Activated T-helper 2 cell treated with anti-CD3 and anti-CD28 coated beads, Interferon-gamma antibody, Interleukin-2, Interleukin-4, amounts not matched to agents 10 μg/mL and 5 μg/mL and 100 μg/mL, durations not matched to agents 14 hours and 24 hours and 36 hours (primary cell): ENCODE results near the gene PABPC5. TPM values are rescaled to one million over a fixed set of nuclear protein-coding genes. Genes with fewer than 3 reads are reported as not detected.

ENCODE experiments used
- DNase-seq: peaks from one replicate; pipeline ENCODE4 v3.0.0; 2021; ENCODE audit warnings: low spot score
- H3K27ac Mint-ChIP-seq: one replicate; pipeline ENCODE4 v1.8.0; 2021; ENCODE audit warnings: mixed read lengths
- H3K27me3 Mint-ChIP-seq: one replicate; pipeline ENCODE4 v1.8.0; 2021; ENCODE audit warnings: low read depth, mixed read lengths
- H3K36me3 Mint-ChIP-seq: one replicate; pipeline ENCODE4 v1.8.0; 2021; ENCODE audit warnings: low read depth, mixed read lengths
- H3K4me1 Mint-ChIP-seq: one replicate; pipeline ENCODE4 v1.8.0; 2021; ENCODE audit warnings: low read depth, mixed read lengths
- H3K4me3 Mint-ChIP-seq: one replicate; pipeline ENCODE4 v1.8.0; 2021; ENCODE audit warnings: low read depth, mild to moderate bottlenecking, moderate library complexity, mixed read lengths
- H3K9me3 Mint-ChIP-seq: one replicate; pipeline ENCODE4 v1.8.0; 2021; ENCODE audit warnings: mixed read lengths
- intact Hi-C: fragments of 100-400 bp; cut with micrococcal nuclease; formaldehyde crosslinking; loops from one replicate; pipeline ENCODE4 v1.15.1; 2023
- total RNA-seq: library from RNA; stranded (reverse); gene quantifications from 2 replicates; pipeline ENCODE4 v1.2.3, GENCODE V29; 2022

PABPC5 gene
- not detected in 2 replicates for total RNA-seq

GRCh38 chrX:91434351-91435168 lies at the start of gene PABPC5:
TSS of gene PABPC5 (plus strand) at chrX:91434839. CDS start at chrX:91435578, 739 bp downstream.
- H3K27ac Mint-ChIP-seq = no peak within 1 kb of the TSS
- no peaks in the 10 kb centered on the region for H3K27me3 Mint-ChIP-seq
- DNase-seq = no peak
- intact Hi-C loops = no loop called here
- H3K9me3 Mint-ChIP-seq = peaks cover 5% of the 10 kb centered on the region
- H3K4me3 Mint-ChIP-seq = no peak within 1 kb of the TSS
- H3K36me3 Mint-ChIP-seq = no peaks in the 10 kb centered on the region
- no peaks in the 10 kb centered on the region for H3K4me1 Mint-ChIP-seq

- H3K9me3 Mint-ChIP-seq = peaks cover 17% of the 10 kb centered on the region
- H3K4me3 Mint-ChIP-seq = no peak overlapping the region
- intact Hi-C loops = no loop called here
- H3K36me3 Mint-ChIP-seq = no peaks in the 10 kb centered on the region
- H3K27ac Mint-ChIP-seq = no peak overlapping the region
- no peak for DNase-seq
- H3K27me3 Mint-ChIP-seq = no peaks in the 10 kb centered on the region
- no peaks in the 10 kb centered on the region for H3K4me1 Mint-ChIP-seq
Measured at GRCh38 chrX:91389026-91389425, 45.6 kb upstream of the PABPC5 start.

- Mint-ChIP-seq H3K27me3 (no peaks in the 10 kb centered on the region), H3K4me3 (no peak overlapping the region), H3K36me3 (no peaks in the 10 kb centered on the region), H3K27ac (no peak overlapping the region), H3K4me1 (no peaks in the 10 kb centered on the region), H3K9me3 (peaks cover 15% of the 10 kb centered on the region)
- intact Hi-C loops = no loop called here
- no peak for DNase-seq
Measured at GRCh38 chrX:91414713-91415112, 19.9 kb upstream of the PABPC5 start.

GRCh38 chrX:91435395-91435794 lies 756 bp downstream of the PABPC5 start:
- intact Hi-C loops = no loop called here
- DNase-seq = no peak
- no peaks in the 10 kb centered on the region for H3K36me3 Mint-ChIP-seq
- H3K9me3 Mint-ChIP-seq = peaks cover 5% of the 10 kb centered on the region
- H3K27me3 Mint-ChIP-seq = no peaks in the 10 kb centered on the region
- no peak overlapping the region for H3K4me3 Mint-ChIP-seq
- no peaks in the 10 kb centered on the region for H3K4me1 Mint-ChIP-seq
- H3K27ac Mint-ChIP-seq = no peak overlapping the region
